GM06990 (cell line): ENCODE data around the gene FAM241B.

Experiments
- DNase-seq: peaks from one replicate; pipeline ENCODE4 v3.0.0-alpha.2; 2011; ENCODE audit not compliant: insufficient read length; ENCODE audit errors: extremely low read depth
- H3K27me3 ChIP-seq: replicated peaks from 2 replicates; pipeline ENCODE4 v1.6.0; 2011; ENCODE audit warnings: low read length; ENCODE audit not compliant: control insufficient read depth, insufficient read depth
- H3K36me3 ChIP-seq: 2 replicates; pipeline ENCODE4 v1.5.1; 2011; ENCODE audit warnings: low read length; ENCODE audit not compliant: control insufficient read depth, insufficient read depth
- H3K4me3 ChIP-seq: replicated peaks from 2 replicates; pipeline ENCODE4 v1.5.1; 2011; ENCODE audit warnings: low read depth, mild to moderate bottlenecking, control low read depth, low read length
- CTCF ChIP-seq: IDR thresholded peaks from 2 replicates; pipeline ENCODE4 v1.5.1; 2011; ENCODE audit warnings: low read length, control low read depth, mild to moderate bottlenecking, inconsistent platforms; ENCODE audit not compliant: insufficient read depth, poor library complexity, severe bottlenecking

FAM241B gene

DNA sequence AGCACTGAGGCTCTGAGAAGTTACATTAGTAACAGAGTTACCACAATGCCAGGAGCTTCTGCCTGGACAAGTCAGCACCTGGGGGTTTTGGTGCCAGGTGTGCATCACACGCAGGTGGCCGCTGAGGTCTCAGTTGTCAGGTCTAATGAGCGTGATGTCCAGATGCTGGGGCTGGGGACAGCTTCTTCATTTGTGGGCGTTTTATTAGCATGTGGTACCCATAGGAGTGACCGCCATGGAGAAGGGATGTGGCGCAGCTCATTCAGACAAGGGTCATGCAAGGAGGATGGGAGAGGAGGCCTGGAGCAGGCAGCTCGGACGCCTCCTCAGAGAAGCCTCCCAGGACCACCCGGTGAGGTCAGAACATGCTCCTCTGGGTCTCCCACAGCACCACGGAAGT, 27.8 kb downstream of the FAM241B start:
- H3K36me3 ChIP-seq: no peaks in the 10 kb centered on the region
- no peak for DNase-seq
- no peak for TF ChIP-seq CTCF
- no peak overlapping the region for H3K4me3 ChIP-seq
- peaks cover 6% of the 10 kb centered on the region; the same call in 1 of the 2 replicates for H3K27me3 ChIP-seq

DNA sequence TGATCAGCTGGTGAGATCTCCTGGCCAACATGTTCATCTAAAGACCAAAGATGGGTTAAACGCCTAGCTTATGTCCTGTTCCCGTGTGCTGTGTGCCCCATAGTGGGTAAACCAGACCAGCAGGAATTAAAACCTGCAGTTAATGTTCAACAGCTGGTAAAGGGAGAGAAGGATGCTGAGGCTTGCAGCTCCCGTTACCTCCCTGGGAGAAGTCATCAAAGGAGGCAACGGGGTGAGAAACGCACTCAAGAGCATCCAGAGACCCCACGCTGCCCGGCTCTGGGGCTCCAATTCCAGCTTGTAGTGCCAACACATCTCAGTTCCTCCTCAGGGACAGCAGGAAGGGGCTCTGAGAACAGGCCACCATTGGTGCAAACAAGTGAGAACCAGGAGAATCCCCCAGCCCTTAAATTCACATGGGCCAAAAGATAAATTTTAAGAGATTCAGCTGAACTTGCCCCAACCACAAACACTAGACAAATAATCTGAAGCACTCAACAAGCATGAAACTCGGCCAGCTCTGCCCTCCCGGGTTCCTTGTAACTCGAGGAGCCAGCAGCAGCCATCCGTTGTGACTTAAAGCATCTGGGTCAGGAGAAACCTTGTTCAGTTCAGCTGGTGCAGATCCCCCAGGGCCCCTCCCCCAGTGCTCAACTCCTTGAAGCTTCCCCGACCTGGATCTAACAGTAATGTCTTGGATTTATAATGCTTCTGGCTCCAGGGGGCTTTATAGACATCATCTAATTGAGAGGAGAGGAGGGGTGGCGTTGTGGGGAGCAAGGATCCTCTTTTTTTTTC, 29.4 kb downstream of the FAM241B start:
- no peak overlapping the region for H3K4me3 ChIP-seq
- H3K27me3 ChIP-seq: peaks cover 6% of the 10 kb centered on the region; the same call in 1 of the 2 replicates
- no peak for TF ChIP-seq CTCF
- DNase-seq: no peak
- no peaks in the 10 kb centered on the region for H3K36me3 ChIP-seq

- no peaks in the 10 kb centered on the region for H3K36me3 ChIP-seq
- no peak for DNase-seq
- no peak overlapping the region for H3K4me3 ChIP-seq
- TF ChIP-seq CTCF: no peak
- peaks cover 6% of the 10 kb centered on the region; the same call in 1 of the 2 replicates for H3K27me3 ChIP-seq
Measured at GRCh38 chr10:69660296-69660695, 30.2 kb downstream of the FAM241B start.

GRCh38 chr10:69661414-69662172, 31.5 kb downstream of the FAM241B start:
- H3K4me3 ChIP-seq: no peak overlapping the region
- H3K27me3 ChIP-seq: peaks cover 6% of the 10 kb centered on the region; the same call in 1 of the 2 replicates
- no peak for DNase-seq
- no peak for TF ChIP-seq CTCF
- H3K36me3 ChIP-seq: no peaks in the 10 kb centered on the region

DNA sequence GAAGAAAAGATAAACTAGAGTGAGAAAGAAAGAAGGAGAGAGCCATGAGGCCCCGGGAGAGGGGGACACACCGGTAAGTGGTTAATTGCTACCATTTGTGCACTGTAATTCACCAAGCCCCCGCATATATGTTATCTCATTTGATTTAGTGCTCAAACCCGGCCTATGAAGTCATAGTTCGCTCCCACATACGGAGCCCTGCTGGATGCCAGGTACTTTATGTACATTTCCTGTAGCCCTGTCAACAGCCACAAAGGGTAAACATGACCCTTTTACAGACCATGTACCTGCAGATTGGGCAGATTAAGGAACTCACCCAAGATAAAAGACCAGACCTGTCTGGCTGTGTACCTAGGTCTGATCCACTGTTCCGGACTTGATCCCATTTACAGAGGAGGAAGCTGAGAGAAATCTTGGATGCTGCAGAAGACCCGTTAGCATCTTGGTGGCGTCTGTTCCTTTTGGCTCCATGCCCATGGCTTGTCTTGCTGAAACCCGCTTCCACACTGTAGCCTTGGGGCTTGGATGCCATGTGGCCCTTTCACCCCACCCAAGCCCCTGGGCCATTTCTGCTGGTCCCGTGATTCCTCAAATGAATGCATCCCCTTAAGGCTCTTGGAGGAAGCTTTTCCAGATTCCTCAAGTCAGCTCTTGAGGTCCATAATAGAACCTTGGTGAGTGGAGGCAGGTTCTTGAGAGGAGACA, 32.3 kb downstream of the FAM241B start:
- H3K4me3 ChIP-seq: no peak overlapping the region
- no peak for DNase-seq
- no peak for TF ChIP-seq CTCF
- H3K36me3 ChIP-seq: no peaks in the 10 kb centered on the region
- H3K27me3 ChIP-seq: peaks cover 6% of the 10 kb centered on the region; the same call in 1 of the 2 replicates
